Esophagus squamous epithelium (tissue), 4 donors: ENCODE results near the gene COPS6.

Source experiments
- POLR2A ChIP-seq, 4 donors: fragments of 450-650 bp; IDR thresholded peaks; one replicate each; pipeline ENCODE4 v1.6.1; 2017; ENCODE audit warnings: antibody characterized with exemption in 4 of 4, mild to moderate bottlenecking in 4 of 4, moderate library complexity in 3 of 4
- TF ChIP-seq, protein P1 (sequence below), 6 experiments: fragments of 450-650 bp in 4 of 6; fragments of 200-600 bp in 2 of 6; sonication (generic) in 2 of 6; IDR thresholded peaks; one replicate each; pipeline ENCODE4 v1.5.1; 2016 to 2019; ENCODE audit warnings: antibody characterized with exemption in 6 of 6, mild to moderate bottlenecking in 4 of 6, moderate library complexity in 4 of 6

GRCh38 chr7:100071018-100071723, 17.6 kb upstream of the COPS6 start:
- TF ChIP-seq POLR2A (IDR thresholded peaks at IDR 0.05) = no peak
- TF ChIP-seq, protein P1, sequence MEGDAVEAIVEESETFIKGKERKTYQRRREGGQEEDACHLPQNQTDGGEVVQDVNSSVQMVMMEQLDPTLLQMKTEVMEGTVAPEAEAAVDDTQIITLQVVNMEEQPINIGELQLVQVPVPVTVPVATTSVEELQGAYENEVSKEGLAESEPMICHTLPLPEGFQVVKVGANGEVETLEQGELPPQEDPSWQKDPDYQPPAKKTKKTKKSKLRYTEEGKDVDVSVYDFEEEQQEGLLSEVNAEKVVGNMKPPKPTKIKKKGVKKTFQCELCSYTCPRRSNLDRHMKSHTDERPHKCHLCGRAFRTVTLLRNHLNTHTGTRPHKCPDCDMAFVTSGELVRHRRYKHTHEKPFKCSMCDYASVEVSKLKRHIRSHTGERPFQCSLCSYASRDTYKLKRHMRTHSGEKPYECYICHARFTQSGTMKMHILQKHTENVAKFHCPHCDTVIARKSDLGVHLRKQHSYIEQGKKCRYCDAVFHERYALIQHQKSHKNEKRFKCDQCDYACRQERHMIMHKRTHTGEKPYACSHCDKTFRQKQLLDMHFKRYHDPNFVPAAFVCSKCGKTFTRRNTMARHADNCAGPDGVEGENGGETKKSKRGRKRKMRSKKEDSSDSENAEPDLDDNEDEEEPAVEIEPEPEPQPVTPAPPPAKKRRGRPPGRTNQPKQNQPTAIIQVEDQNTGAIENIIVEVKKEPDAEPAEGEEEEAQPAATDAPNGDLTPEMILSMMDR (IDR thresholded peaks at IDR 0.05) = no peak
